Measurements from ENCODE around the gene DES. TPM values are rescaled to one million over a fixed set of nuclear protein-coding genes. Genes with fewer than 3 reads are reported as not detected.

Gene DES
- total and polyA plus RNA-seq, 2 of the 13 experiments (the other 11 are each of a cell fraction or from before 2014, with no cell fraction given), result not detected

- peak; percentile 31; the same call in 1 of the 2 replicates for TF ChIP-seq ARID4A (CRISPR knock-in tag; IDR thresholded peaks at IDR 0.05; ENCODE audit: borderline replicate concordance)
- no peak for TF ChIP-seq SOX6 (IDR thresholded peaks at IDR 0.05)
- TF ChIP-seq SOX6 (CRISPR knock-in tag; IDR thresholded peaks at IDR 0.05), result 0 out of 2 replicates have a peak, but pooled peaks have one; percentile 11
- TF ChIP-seq MTF2 (CRISPR knock-in tag; IDR thresholded peaks at IDR 0.05; ENCODE audit: borderline replicate concordance), result peak; percentile 77; the same call in 1 of the 2 replicates
- no peak for TF ChIP-seq POLR2AphosphoS2 (IDR thresholded peaks at IDR 0.05; ENCODE audit: low read depth, low read length)
- TF ChIP-seq ZNF24 (IDR thresholded peaks at IDR 0.05), result no peak
- TF ChIP-seq FOXC1 (CRISPR knock-in tag; IDR thresholded peaks at IDR 0.05; ENCODE audit: borderline replicate concordance), result 0 out of 2 replicates have a peak, but pooled peaks have one; percentile 20
- TF ChIP-seq CTCF (CRISPR knock-in tag; IDR thresholded peaks at IDR 0.05), result peak; percentile 35
Observed at GRCh38 chr2:219448776-219449341, 30.7 kb downstream of the DES start (continued).

Measured in HepG2 (cell line).